Gastroesophageal sphincter (tissue), 4 donors: ENCODE measurements around the gene NFIL3. TPM values are rescaled to one million over a fixed set of nuclear protein-coding genes. Genes with fewer than 3 reads are reported as not detected.
A peak's percentile ranks its signal among the peaks of the same experiment; 100 is the strongest.

ENCODE experiments used
- ATAC-seq: fragments of 150-250 bp; one replicate; pipeline ENCODE4 v1.9.1; 2016; ENCODE audit warnings: mild to moderate bottlenecking, moderate library complexity
- H3K27ac ChIP-seq, 4 donors: fragments of 200-600 bp; sonication (generic) in 3 of 4; 1 replicate in 3 of 4; 2 replicates in 1 of 4; pipeline ENCODE4 v1.5.1; 2016 to 2019
- H3K27me3 ChIP-seq: fragments of 200-600 bp; sonication (generic); one replicate; pipeline ENCODE4 v1.5.1; 2019
- H3K36me3 ChIP-seq, 2 donors: fragments of 200-600 bp; sonication (generic); one replicate each; pipeline ENCODE4 v1.5.1; 2019; ENCODE audit warnings: control low read depth in 1 of 2
- H3K4me1 ChIP-seq, 3 donors: fragments of 200-600 bp; sonication (generic); 1 replicate in 2 of 3; 2 replicates in 1 of 3; pipeline ENCODE4 v1.5.1; 2016 to 2019; ENCODE audit warnings: control low read depth in 2 of 3
- H3K4me3 ChIP-seq, 2 donors: fragments of 200-600 bp; sonication (generic); one replicate each; pipeline ENCODE4 v1.5.1; 2019; ENCODE audit warnings: mild to moderate bottlenecking in 1 of 2, moderate library complexity in 1 of 2
- H3K9me3 ChIP-seq, 3 donors: fragments of 200-600 bp; sonication (generic); one replicate each; pipeline ENCODE4 v1.5.1; 2017 to 2019; ENCODE audit warnings: control low read depth in 2 of 3
- CTCF ChIP-seq, 4 experiments: fragments of 200-600 bp in 2 of 4; fragments of 450-650 bp in 2 of 4; sonication (generic) in 1 of 4; IDR thresholded peaks; one replicate each; pipeline ENCODE4 v1.5.1; 2017 to 2019; ENCODE audit warnings: antibody characterized with exemption in 4 of 4, mild to moderate bottlenecking in 2 of 4, moderate library complexity in 2 of 4
- EP300 ChIP-seq: sonication (generic); formaldehyde crosslinking; IDR thresholded peaks from one replicate; pipeline ENCODE4 v1.6.1; 2017; ENCODE audit warnings: antibody characterized with exemption, mild to moderate bottlenecking
- POLR2A ChIP-seq, 2 donors: fragments of 450-650 bp; IDR thresholded peaks; one replicate each; pipeline ENCODE4 v1.6.1; 2017; ENCODE audit warnings: antibody characterized with exemption in 2 of 2, mild to moderate bottlenecking in 2 of 2, moderate library complexity in 1 of 2
- POLR2AphosphoS5 ChIP-seq: sonication (generic); formaldehyde crosslinking; IDR thresholded peaks from one replicate; pipeline ENCODE4 v1.6.1; 2017; ENCODE audit warnings: antibody characterized with exemption
- WGBS, 2 donors: methylation state at CpG; one replicate each; pipeline ENCODE4 v1.1.5; 2018; ENCODE audit warnings: low coverage in 1 of 2; 5-methylcytosine and 5-hydroxymethylcytosine counted together
- total RNA-seq, 4 donors: library from RNA; depleted of rRNA; stranded (reverse); fragments of >200 nt; gene quantifications; one replicate each; pipeline ENCODE4 v1.1.0, GENCODE V29; 2016

NFIL3 gene
- total RNA-seq, 4 donors from 2014 or later, result 16.8 to 64.8 (median 28.2) TPM

DNA sequence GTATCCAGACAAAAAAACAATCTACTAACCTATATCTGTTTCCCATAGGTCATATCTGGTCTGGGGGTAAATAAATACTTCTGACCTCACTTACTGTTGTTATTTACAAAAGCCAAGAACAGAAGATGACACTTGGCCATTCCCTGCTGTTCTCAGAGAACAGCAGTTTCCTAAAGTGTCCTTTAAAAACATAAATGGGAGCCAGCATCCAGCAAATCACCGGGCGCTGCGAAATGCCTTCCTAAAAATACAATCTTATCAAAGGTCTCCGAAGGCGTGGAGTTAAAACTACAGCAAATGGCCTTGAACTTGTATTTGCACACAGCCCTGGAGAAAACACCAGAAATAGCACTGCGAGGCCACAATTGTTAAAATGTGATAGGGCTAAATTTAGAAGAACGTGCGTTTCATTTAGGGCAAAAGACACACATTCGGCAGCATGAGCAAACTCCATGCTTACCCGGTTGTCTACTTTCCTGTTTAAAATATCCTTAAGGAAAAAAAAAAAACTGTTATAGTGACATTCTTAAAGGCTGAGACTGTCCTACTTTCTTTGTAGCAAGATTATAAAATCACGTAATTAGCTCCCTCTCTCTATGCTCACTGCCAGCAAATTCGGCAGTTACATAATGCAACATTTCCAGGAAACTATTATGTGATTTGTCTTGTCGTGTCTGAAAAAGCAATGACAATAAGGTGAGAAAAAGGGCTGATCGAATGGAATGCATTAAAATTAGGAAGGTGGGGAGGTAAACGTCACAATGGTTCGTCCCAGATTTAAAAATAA lies 1.5 kb downstream of the NFIL3 start:
- Histone ChIP-seq H3K4me1 (peaks cover 3 to 60% (median 11%) of the 10 kb centered on the region in 3 donors), H3K27ac (peak overlapping the region; percentile 90 to 98 (median 95)), H3K9me3 (no peaks in the 10 kb centered on the region), H3K27me3 (no peaks in the 10 kb centered on the region), H3K36me3 (no peaks in the 10 kb centered on the region), H3K4me3 (peak overlapping the region; percentile 90 to 98)
- ATAC-seq, result no peak
- WGBS, 2 donors, result 0 to 1% methylated on average over 16 of the region's 16 CpGs
- TF ChIP-seq EP300 (no peak), CTCF (IDR thresholded peaks at IDR 0.05) (no peak), POLR2A (IDR thresholded peaks at IDR 0.05) (peak in 1 of 2 donors; percentile 11), POLR2AphosphoS5 (peak; percentile 65)

- 4% methylated on average over 9 of the region's 69 CpGs; no CpG with 5 or more reads in 1 of the 2 donors for WGBS, 2 donors
- TF ChIP-seq CTCF (IDR thresholded peaks at IDR 0.05), result peak in 1 of 4 experiments; percentile 64
- TF ChIP-seq POLR2AphosphoS5, result no peak
- TF ChIP-seq EP300, result no peak
- ATAC-seq, result no peak
- Histone ChIP-seq H3K4me3 (peak overlapping the region; percentile 90 to 98), H3K27ac (peak overlapping the region; percentile 90 to 98 (median 95)), H3K9me3 (no peaks in the 10 kb centered on the region), H3K4me1 (peaks cover 3 to 69% (median 11%) of the 10 kb centered on the region in 3 donors), H3K27me3 (no peaks in the 10 kb centered on the region), H3K36me3 (no peaks in the 10 kb centered on the region)
These were observed 2.4 kb downstream of the NFIL3 start for GRCh38 chr9:91421128-91421765.

DNA sequence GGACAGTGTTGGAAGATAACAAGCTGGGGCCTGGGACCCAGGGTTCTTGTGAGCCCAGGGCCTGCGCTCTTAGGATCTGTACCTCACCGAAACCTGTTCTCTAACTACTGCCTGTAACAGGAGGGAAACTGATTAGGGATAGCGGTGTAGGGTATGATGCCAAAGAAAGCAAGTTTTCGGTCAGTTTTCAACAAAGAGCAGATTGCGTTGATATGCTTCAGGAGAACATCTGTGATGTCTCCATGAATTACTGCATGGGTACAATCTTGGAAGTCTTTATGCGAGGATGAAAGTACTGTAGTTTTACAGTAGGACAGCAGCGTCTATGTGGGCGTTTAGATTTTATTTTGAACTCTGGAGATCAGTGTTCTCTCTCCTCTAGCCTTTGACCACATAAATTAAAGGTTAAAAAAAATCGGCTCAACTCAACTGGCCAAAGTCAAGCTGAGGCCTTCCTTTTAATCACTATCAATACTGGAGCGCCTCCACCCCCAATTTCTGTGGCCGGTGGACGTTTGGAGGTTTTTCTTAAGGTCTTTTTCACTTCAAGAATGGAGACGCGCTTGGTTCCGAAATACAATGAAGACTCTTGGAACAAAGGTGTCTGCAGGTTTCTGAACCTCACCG lies 3.0 kb downstream of the NFIL3 start:
- H3K27ac ChIP-seq, result peak overlapping the region in 3 of 4 donors; percentile 90 to 98 (median 96)
- WGBS, 2 donors, result 51 to 56% methylated on average over 8 to 16 of the region's 16 CpGs
- TF ChIP-seq EP300 (no peak), POLR2AphosphoS5 (no peak), CTCF (IDR thresholded peaks at IDR 0.05) (no peak), POLR2A (IDR thresholded peaks at IDR 0.05) (no peak)
- H3K9me3 ChIP-seq, result no peaks in the 10 kb centered on the region
- H3K27me3 ChIP-seq, result no peaks in the 10 kb centered on the region
- H3K36me3 ChIP-seq, result no peaks in the 10 kb centered on the region
- peak overlapping the region; percentile 90 to 98 for H3K4me3 ChIP-seq
- no peak for ATAC-seq
- peaks cover 3 to 73% (median 11%) of the 10 kb centered on the region in 3 donors for H3K4me1 ChIP-seq

DNA sequence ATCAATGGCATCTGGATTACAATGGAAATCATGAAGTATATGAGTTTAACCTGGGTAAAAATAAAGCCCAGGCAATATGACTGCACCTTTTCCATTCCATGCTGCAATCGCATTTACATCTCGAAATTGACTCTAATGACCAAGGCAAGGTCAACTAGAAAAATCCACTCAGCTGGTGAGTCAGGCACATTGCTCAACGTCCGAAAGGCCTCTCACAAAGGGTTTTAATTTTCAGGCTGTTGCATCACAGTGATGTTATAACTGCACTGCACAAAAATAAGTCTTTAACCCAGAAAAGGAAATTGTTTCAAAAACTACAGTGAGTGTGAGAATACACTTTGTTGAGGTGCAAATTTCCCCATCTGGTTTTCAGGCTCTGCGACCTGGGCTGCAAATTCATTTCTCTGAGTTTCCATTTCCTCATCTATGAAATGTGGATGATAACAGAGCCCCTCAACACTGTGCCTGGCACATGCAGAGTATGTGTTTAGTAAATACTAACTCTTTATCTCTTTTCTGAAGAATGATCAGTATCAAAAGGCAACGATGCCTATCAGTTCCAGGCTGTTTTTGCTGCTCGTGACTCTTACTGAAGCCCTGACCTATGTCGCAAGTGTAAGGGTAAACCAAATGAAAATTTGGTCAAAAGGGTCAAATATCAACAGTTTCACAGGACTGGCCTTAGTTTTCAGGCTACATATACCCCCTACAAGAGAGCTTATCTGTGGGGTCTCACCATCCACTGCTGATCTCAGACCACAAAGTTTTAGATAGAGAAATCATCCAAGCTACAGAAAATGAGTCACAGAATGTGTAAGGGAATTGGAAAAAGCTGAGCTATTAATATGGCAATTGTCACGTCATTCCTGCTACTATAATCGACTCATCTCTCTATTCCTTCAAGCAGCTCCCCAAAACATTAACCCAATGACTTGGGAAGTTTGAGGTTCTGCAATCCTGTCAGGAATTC lies 4.1 kb downstream of the NFIL3 start:
- peak overlapping the region in 3 of 4 donors; percentile 41 to 57 (median 49) for H3K27ac ChIP-seq
- no peaks in the 10 kb centered on the region for H3K27me3 ChIP-seq
- ATAC-seq, result peak; percentile 32

More for the DNA sequence above, 4.1 kb downstream of the NFIL3 start:
- Histone ChIP-seq H3K4me1 (peaks cover 3 to 68% (median 11%) of the 10 kb centered on the region in 3 donors), H3K9me3 (no peaks in the 10 kb centered on the region), H3K36me3 (no peaks in the 10 kb centered on the region), H3K4me3 (no peak overlapping the region)
- TF ChIP-seq CTCF (IDR thresholded peaks at IDR 0.05) (no peak), POLR2AphosphoS5 (peak; percentile 94)
- 41 to 51% methylated on average over 7 to 10 of the region's 10 CpGs for WGBS, 2 donors
